Activated effector memory CD4-positive, alpha-beta T cell treated with Interleukin-2 at 50 U/mL for 16 hours (primary cell): ENCODE results near the gene ERN1.
A peak's percentile ranks its signal among the peaks of the same experiment; 100 is the strongest.

ENCODE experiments used
- DNase-seq: peaks from one replicate; pipeline ENCODE4 v3.0.0-alpha.2; 2020

Gene ERN1

GRCh38 chr17:64083093-64083492 is 46.9 kb downstream of the ERN1 start:
- no peak for DNase-seq

DNA sequence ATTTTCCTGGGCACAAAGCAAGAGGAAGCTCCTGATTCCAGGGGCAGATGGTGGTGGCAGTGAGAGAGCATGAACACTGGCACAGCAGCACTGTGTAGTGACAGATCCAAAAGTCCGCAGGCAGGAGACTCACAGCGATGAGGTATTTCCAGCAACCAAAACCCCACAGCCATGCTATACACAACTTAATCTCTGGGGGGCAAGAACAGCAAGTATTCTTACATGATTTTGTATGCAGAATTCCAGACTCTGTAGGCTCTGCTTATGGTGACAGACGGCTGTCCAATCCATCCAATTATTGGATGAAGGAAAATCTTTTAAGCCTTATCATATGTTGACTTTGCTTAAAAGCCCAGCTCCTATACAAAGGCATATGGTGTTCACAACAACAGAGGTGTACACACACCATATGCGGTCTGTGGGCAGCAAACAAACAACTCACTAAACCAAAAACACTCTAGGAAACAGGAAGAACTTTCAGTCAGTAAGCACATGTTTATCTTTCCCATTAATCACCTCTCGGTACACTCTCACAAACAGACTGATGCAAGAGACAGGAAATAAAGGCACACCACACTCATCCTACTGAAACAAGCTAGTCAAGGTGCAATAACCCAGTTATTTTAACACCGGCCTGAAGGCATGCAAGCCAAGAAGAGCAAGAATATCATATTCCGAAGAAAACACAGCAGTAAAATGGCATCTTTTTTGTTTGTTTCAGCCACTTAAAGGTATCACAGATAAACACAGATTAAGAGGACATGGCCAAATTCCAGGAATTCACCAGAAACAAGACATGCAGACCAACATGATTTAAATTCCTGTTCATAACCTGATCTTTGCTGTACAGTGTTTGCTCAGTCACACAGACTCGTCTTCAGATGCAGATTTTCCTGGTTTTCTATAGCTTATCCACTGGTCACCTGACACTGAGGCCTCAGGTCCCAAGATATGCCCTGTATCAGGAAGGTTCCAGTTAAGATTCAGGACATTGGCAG is 47.8 kb downstream of the ERN1 start:
- DNase-seq, result no peak

DNA sequence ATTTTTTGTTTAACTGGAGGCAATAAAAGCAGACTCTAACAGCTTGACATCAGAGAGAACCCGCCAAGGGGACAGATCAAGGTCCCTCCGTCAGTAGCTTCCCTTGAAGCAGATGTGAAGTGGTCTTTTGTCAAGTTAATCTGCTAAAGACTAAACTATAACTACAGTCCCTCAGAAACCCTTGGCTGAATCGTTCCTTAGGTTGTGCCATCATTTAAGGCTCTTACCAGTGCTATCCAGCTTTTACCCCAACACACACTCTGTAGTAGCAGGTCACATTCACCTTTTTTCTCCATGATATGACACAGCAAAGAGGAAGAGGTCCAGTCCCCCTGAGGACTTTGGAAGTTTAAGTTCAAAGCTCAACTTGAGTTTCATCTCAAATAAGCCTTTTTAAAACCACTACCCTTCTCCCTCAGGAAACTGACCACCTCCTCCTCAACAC is 49.7 kb downstream of the ERN1 start:
- DNase-seq, result no peak

- no peak for DNase-seq
Observed at GRCh38 chr17:64077379-64077778, 52.6 kb downstream of the ERN1 start.

DNA sequence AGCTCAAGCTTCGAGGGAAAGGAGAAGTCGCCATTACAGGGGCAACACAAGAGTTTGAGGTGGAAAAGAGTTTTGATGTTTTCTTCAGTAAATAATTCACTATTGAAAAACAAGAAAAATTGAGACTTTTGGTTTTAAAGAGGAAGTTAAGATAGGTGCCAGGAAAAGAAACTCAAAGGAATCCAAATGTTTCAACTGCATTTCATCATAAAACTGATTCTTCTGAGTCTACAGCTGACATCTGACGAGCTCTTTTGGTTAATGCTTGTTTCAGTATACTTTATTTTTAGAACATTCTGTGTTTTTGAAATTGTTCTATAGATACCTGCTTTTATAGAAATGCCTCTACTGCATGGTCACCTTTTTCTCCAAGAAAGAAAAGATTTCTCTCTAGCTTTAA is 54.0 kb downstream of the ERN1 start:
- no peak for DNase-seq

DNA sequence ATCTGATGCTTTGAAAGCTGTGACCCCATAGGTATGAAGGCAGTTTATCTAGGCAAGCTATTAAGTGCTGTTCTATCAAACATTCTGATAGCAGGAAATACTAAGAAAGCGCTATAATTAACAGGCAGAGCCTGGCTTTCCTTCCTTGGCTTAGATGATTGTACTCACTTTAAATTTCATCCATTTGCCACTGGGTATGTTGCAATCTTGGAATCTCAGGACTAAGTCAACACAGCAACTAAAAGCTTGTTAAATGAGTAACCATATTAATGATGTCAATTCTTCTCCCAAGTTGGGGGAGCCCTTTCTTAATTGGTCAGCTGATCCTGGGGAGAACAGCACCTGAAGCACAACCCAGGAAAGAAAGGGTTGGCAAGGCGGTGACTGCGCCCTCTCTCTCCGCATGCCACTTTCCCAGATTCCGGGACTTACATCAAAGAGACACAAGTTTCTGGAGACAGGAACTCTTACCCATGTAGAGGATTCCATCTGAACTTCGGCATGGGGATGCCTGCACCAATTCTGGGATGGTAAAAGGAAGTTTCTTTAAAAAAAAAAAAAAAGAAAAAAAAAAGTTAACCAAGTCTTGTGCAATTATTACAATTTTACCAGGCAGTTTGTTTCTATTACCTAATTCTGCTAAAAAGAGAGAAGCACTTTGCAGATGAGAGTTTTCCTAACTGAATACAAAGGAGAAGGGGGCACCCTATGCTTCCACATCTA is 55.1 kb downstream of the ERN1 start:
- no peak for DNase-seq

GRCh38 chr17:64073771-64074703 is 55.9 kb downstream of the ERN1 start:
- DNase-seq, result no peak

- no peak for DNase-seq
Observed at GRCh38 chr17:64071111-64071510, 58.8 kb downstream of the ERN1 start.

GRCh38 chr17:64070213-64070612 is 59.7 kb downstream of the ERN1 start:
- no peak for DNase-seq

- DNase-seq, result no peak
Observed at GRCh38 chr17:64069143-64069542, 60.8 kb downstream of the ERN1 start.

DNA sequence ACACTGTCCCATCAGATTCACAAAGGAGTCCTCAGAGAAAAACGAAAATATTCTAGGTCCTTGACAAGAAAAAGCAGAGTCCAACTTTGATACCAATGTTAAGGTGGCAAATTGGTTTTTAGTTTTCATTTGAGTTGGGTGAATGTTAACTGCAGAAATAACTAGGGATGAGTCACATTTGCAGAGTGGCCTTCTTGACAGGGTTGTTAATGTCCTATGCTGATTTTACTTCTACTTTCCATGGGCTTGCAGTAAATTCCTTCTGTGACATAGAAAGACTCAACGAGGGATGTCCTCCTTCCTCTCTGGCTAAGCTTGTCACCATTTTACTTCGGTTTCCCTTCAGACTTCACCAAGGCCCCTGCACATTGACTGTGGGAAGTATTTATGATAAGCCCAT is 62.3 kb downstream of the ERN1 start:
- DNase-seq, result no peak

DNA sequence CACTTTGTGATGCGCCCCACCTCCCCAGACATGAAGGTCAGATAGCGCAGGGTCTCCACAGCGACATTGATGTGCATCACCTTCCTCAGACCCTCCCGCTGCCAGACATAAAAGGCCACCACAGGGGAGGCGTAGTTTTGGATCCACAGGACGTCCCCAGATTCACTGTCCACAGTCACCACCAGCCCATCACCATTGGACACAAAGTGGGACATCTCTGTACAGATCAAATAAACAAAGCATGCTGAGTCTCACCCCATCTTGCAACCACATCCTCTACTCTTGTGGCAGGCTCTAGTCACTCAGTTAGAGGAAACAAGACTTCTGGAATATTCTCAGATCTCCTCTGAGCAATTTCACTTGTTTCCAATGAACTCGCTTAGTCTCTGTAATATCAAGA is 63.2 kb downstream of the ERN1 start:
- DNase-seq, result peak; percentile 57

DNA sequence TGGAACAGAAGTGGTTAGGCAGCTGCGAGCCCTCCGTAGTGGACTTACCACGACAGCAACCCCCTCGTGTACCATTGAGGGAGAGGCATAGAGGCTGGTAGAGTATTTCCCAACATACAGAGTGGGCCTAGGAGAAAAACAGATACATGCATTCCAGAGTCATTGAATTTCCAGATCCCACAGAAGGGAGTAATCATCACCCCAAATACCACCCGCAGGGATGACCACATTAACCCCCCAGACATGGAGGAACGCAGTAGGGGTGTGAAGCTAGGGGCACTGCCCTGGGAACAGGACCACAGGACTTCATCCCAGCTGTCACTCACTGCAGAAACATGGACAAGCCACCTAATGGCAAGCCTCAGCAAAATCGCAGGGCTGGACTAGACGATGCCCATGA is 64.8 kb downstream of the ERN1 start:
- DNase-seq, result no peak

GRCh38 chr17:64064331-64064730 is 65.6 kb downstream of the ERN1 start:
- no peak for DNase-seq

- DNase-seq, result peak; percentile 43
Observed at GRCh38 chr17:64063766-64064224, 66.1 kb downstream of the ERN1 start.

GRCh38 chr17:64063088-64063487 is 66.9 kb downstream of the ERN1 start:
- DNase-seq, result no peak

GRCh38 chr17:64061178-64061898 is 68.6 kb downstream of the ERN1 start:
- no peak for DNase-seq

DNA sequence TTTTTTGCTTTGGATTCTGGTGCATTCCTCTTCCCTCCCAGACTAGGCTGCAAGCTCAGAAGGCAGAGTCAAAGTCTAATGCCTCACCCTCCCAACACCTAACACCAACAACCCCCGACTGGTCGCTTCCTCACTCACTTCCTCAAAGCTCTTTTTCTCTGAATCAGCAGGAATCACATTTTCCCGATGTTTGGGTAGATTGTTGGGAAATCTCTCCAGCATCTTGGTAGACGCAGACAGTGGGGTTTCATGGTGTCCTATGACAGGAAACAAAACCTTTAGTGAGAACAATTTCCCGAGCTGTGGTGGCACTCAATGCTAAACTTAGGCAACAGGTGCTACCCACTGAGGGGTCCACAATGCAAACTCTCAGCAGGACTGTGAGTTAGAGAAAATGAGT is 69.6 kb downstream of the ERN1 start:
- no peak for DNase-seq

GRCh38 chr17:64059756-64060155 is 70.2 kb downstream of the ERN1 start:
- no peak for DNase-seq

GRCh38 chr17:64058621-64059020 is 71.3 kb downstream of the ERN1 start:
- DNase-seq, result no peak

- DNase-seq, result no peak
Observed at GRCh38 chr17:64057701-64058263, 72.2 kb downstream of the ERN1 start.
